DMS153 treated with DMSO at 0.1 percent for 48 hours (cell line): Measurements from ENCODE around the gene FNDC10.
"Not testable (repeated sequence)": the region's sequence is repeated elsewhere in the genome, so short reads cannot be mapped to it uniquely, and the experiment has no call there.

ENCODE experiments used
- DNase-seq: peaks from one replicate; lab custom pipeline; 2025; ENCODE audit not compliant: unreplicated experiment; lab: John Stamatoyannopoulos, UW

FNDC10 gene

GRCh38 chr1:1567891-1568291, 32.0 kb downstream of the FNDC10 start:
- DNase-seq = no peak

DNA sequence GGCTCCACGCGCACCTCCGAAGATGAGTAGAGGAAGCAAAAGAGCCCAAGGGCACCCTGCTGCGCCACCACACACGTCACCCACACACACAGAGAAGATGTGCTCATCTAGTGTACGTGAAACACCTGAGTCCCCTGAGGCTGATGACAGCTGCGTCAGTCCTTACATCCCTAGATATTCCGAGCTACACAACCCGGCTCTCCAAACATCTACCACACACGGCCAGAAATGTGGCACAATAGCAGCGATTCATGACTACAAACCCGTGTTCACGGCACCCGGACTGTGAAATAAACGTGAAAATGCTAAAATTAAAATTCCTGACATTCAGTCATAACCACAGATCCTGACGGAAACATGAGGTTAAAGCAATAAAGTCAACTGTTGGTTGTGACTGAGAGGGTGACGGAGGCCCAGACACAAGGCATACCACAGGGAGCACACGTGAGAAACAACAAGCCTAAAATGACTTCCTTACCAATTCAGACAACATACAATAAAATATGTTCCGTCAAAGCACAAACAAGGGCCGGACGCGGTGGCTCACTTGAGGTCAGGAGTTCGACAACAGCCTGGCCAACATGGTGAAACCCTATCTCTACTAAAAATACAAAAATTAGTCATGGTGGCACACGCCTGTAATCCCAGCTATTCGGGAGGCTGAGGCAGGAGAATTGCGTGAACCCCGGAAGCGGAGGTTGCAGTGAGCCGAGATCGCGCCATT, 32.6 kb downstream of the FNDC10 start:
- DNase-seq = no peak

GRCh38 chr1:1565340-1565739, 34.6 kb downstream of the FNDC10 start:
- DNase-seq = no peak

DNA sequence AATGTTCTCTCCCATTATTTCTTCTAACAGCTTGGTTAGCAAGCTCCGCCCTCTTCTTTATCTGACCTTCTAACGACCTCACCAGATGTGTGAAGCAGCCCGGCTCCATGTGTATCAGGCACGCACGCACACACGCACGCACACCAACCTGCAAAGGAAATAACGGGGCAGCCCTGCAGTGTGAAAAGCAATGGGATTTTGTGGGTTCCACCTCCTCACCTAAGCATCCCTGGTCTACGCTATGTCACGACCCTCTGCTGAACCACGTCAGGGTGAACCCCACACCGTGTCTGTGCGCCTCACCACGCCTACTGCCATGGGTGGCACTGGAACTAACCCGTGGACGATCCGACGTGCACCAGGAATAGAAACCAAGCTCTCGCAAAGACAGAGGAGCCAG, 35.7 kb downstream of the FNDC10 start:
- no peak for DNase-seq

GRCh38 chr1:1563688-1564087, 36.2 kb downstream of the FNDC10 start:
- no peak for DNase-seq

- no peak for DNase-seq
These were observed 37.3 kb downstream of the FNDC10 start for GRCh38 chr1:1562556-1563195.

DNA sequence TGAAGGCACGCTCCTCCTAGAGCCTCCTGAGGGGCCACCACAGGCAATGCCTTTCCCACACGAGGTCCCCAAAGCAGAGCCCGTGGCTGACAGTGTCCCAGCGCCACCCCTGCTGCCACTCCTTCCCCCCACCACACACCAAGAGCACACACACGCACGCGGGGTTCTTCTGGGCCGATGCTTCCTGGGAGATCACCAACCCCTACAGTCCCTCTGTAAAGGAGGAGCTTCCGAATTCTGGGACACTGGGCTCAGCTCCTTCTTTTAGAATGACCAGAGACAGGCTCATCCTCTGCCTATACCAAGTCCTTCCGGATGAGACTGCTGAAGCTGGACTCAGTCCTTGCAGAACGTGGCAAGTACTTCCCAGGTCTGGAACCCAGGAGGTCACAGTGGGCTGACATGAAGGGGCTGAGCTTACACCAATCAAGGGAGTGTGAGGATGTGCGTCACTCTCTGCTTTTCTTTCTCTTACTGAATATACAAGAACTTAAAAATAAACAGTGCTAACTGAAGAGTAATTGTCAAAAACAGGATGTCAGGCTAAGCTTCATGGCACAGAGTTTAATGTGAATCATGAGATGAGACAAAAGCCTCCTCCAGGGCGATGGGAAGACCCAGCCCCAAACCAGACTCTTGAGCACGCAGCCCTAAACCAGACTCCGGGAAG, 38.0 kb downstream of the FNDC10 start:
- no peak for DNase-seq

- no peak for DNase-seq
These were observed 39.8 kb downstream of the FNDC10 start for GRCh38 chr1:1560178-1560577.

GRCh38 chr1:1559066-1559465, 40.9 kb downstream of the FNDC10 start:
- DNase-seq = no peak

- no peak for DNase-seq
These were observed 41.3 kb downstream of the FNDC10 start for GRCh38 chr1:1558591-1558990.

DNA sequence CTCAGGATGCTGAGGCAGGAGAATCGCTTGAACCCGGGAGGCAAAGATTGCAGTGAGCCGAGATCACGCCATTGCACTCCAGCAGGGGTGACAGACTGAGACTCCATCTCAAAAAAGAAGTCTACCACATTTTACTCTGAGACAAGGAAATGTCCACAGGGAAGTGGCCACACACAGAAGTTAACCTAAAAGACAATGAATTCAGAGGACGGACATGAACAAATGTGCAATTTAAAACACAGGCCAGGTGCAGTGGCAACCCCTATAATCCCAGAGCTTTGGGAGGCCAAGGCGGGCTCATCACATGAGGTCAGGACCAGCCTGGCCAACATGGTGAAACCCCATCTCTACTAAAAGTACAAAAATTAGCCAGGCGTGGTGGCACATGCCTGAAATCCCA, 42.2 kb downstream of the FNDC10 start:
- not testable (repeated sequence) for DNase-seq

DNA sequence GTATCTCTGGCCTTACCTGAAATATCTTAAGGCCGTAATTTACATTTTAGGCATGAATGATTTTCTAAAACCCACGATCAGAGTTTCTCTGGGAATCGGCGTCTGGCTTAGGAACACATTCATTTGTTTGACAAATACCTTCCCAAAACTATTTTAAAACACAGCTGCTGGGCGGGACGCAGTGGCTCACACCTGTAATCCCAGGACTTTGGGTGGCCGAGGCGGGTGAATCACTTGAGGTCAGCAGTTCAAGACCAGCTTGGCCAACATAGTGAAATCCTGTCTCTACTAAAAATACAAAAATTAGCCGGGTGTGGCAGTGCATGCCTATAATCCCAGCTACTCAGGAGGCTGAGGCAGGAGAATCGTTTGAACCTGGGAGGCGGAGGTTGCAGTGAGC, 43.0 kb downstream of the FNDC10 start:
- not testable (repeated sequence) for DNase-seq

- no peak for DNase-seq
These were observed 43.4 kb downstream of the FNDC10 start for GRCh38 chr1:1556505-1556904.

GRCh38 chr1:1554926-1555915, 44.7 kb downstream of the FNDC10 start:
- DNase-seq = no peak

DNA sequence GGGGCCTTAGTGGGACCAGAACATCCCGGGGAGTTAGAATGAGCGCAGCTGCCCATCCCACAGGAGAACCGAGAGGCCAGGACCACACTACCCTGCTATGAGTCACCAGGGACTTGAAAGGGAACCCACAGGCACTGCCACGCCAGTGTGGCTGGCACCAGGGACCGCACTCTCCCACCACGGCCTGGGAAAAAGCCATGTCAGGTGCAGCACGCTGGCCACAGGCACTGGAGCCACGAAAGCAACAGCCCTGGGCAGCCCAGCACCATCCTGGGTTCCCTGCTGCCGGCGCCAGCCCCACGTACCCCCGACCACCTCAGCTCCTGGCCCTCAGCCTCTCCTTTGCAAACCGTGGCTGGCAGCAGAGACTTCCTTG, 45.4 kb downstream of the FNDC10 start:
- no peak for DNase-seq

- no peak for DNase-seq
These were observed 46.0 kb downstream of the FNDC10 start for GRCh38 chr1:1553821-1554494.

DNA sequence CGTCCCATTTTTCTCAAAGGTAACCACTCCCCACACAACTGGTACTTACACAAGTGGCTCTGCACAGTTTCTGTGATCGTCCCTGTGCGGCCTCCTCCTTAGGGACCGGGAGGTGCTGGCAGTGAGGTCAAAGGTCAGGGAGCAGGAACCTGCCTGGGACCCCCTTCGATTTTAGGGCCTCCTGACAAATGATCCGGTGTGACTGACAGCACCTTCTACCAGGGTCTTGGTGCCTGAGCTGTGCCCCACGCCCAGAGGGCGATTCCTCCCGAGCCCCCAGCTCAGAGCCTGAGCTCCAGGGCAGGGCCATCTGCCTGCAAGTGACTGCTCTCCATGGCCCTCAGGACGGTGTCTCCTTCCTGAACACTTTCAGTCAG, 47.7 kb downstream of the FNDC10 start:
- no peak for DNase-seq

DNA sequence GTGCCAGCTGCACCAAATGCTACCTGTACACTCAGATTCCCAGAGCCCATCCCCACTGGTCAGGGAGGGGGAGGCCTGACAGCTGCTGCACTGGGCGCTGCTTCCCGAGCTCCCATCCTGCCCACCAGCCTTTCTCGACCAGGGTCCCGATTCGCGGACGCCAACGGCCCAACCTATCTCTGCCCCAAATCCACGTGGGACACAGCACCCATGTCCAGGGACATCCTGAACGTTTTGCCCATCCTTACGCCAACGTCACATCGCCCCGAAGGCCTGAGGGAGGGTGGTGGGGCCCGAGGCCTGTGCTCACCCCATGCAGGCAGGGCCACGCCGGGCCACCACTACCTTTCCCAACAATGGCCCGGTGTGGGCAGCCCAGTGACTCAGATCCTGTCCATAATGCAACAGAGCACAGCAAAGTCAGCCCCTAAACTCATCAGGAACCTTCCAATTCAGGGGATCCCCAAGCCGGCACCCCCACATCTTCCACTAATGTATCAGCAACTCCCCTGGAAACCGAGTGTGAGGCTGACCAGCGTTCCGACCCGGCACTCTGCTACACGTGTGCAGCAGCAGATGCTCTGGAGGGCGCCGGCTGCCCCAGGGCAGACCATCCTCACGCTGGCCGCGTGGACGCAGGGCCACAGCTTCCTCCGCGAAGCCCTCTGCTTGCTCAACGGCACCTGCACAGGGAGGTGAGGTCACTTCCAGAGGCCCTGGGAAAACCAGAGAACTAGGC, 48.2 kb downstream of the FNDC10 start:
- no peak for DNase-seq

DNA sequence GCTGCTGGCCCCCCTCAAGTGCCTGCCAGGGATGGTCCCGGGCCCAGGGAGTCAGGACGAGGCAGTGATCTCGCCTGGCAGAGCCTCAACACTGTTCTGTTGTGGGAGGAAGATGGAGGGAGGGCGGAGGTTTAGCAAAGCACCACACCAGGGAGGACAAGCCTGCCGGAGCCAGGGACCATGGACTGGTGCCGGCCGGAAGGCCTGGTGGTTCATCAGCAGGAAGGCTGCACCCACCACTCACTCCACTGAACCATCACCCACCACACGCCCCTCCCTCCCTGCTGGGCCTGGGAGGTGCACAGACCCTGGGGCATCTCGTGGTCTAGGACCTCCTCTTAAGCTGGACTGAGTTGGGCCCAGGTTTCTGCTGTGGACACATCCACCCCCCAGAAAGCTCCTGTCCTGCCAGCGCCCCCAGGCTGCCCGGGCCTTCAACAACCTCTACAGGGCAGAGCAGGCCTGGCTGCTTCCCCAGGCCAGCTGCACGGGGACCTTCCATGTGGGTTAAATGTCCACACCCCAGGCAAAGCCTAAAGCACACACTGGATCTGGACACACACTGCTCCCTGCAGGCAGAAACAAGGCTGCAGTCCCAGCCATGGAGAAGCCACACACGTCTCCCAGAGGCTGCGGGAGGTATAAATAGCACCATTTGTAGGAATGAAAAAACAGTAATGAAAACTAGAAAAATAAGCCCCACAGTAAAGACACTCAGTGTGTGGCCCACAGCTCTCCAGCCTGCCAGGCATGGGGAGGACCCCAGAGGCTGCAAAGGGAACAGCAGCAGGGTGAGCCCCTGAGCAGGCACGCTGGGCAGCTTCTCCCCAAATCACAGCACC, 49.1 kb downstream of the FNDC10 start:
- no peak for DNase-seq
